HEK293 (cell line): ENCODE measurements around the gene JCAD.

Source experiments
- BCL11B ChIP-seq: fragments of 450-650 bp; formaldehyde crosslinking; IDR thresholded peaks from 2 replicates; pipeline ENCODE4 v1.5.1; 2016; ENCODE audit warnings: low read depth, missing biosample characterization, missing genetic modification characterization
- GLIS1 ChIP-seq: fragments of 450-650 bp; formaldehyde crosslinking; IDR thresholded peaks from 2 replicates; pipeline ENCODE4 v1.5.1; 2016; ENCODE audit warnings: missing biosample characterization, missing genetic modification characterization
- GLIS2 ChIP-seq: fragments of 450-650 bp; formaldehyde crosslinking; IDR thresholded peaks from 2 replicates; pipeline ENCODE4 v1.5.1; 2016; ENCODE audit warnings: missing biosample characterization, missing genetic modification characterization
- HIC1 ChIP-seq: fragments of 450-650 bp; formaldehyde crosslinking; IDR thresholded peaks from 2 replicates; pipeline ENCODE4 v1.5.1; 2016; ENCODE audit warnings: missing biosample characterization, missing genetic modification characterization
- HOXA7 ChIP-seq: sonication (generic); formaldehyde crosslinking; IDR thresholded peaks from 2 replicates; pipeline ENCODE4 v1.8.1; 2022; ENCODE audit warnings: missing genetic modification reagents, borderline replicate concordance
- KLF1 ChIP-seq: fragments of 450-650 bp; formaldehyde crosslinking; IDR thresholded peaks from 2 replicates; pipeline ENCODE4 v1.5.1; 2016; ENCODE audit warnings: missing biosample characterization, missing genetic modification characterization
- SP7 ChIP-seq: fragments of 450-650 bp; formaldehyde crosslinking; IDR thresholded peaks from 2 replicates; pipeline ENCODE4 v1.5.1; 2016; ENCODE audit warnings: missing biosample characterization, missing genetic modification characterization
- TCF7L2 ChIP-seq: IDR thresholded peaks from 2 replicates; pipeline ENCODE4 v1.6.1; 2011; ENCODE audit warnings: low read depth, mild to moderate bottlenecking, inconsistent platforms, low read length, moderate library complexity, borderline replicate concordance
- ZBTB10 ChIP-seq: fragments of 450-650 bp; formaldehyde crosslinking; IDR thresholded peaks from 2 replicates; pipeline ENCODE4 v1.5.1; 2016; ENCODE audit warnings: missing biosample characterization, missing genetic modification characterization
- ZBTB17 ChIP-seq: fragments of 450-650 bp; formaldehyde crosslinking; IDR thresholded peaks from 2 replicates; pipeline ENCODE4 v1.5.1; 2016; ENCODE audit warnings: missing biosample characterization, missing genetic modification characterization
- ZFP41 ChIP-seq: fragments of 450-650 bp; formaldehyde crosslinking; IDR thresholded peaks from 2 replicates; pipeline ENCODE4 v1.5.1; 2016; ENCODE audit warnings: missing biosample characterization, missing genetic modification characterization, borderline replicate concordance
- ZNF16 ChIP-seq: fragments of 450-650 bp; formaldehyde crosslinking; IDR thresholded peaks from 2 replicates; pipeline ENCODE4 v1.5.1; 2016; ENCODE audit warnings: low read depth, missing biosample characterization, missing genetic modification characterization
- ZNF214 ChIP-seq: fragments of 450-650 bp; formaldehyde crosslinking; IDR thresholded peaks from 2 replicates; pipeline ENCODE4 v1.5.1; 2017; ENCODE audit warnings: missing biosample characterization, mild to moderate bottlenecking, missing genetic modification characterization, borderline replicate concordance
- ZNF24 ChIP-seq: fragments of 450-650 bp; formaldehyde crosslinking; IDR thresholded peaks from 2 replicates; pipeline ENCODE4 v1.5.1; 2016; ENCODE audit warnings: missing biosample characterization, missing genetic modification characterization
- ZNF335 ChIP-seq: fragments of 450-650 bp; formaldehyde crosslinking; conservative IDR thresholded peaks from 2 replicates; pipeline ENCODE4 v1.5.1; 2016; ENCODE audit warnings: missing biosample characterization, missing genetic modification characterization
- ZNF423 ChIP-seq: fragments of 450-650 bp; formaldehyde crosslinking; IDR thresholded peaks from 2 replicates; pipeline ENCODE4 v1.5.1; 2016; ENCODE audit warnings: missing biosample characterization, missing genetic modification characterization
- ZNF426 ChIP-seq: fragments of 450-650 bp; formaldehyde crosslinking; IDR thresholded peaks from 2 replicates; pipeline ENCODE4 v1.5.1; 2017; ENCODE audit warnings: missing biosample characterization, missing genetic modification characterization, mild to moderate bottlenecking, inconsistent platforms, moderate library complexity
- ZNF530 ChIP-seq: fragments of 450-650 bp; formaldehyde crosslinking; IDR thresholded peaks from 2 replicates; pipeline ENCODE4 v1.5.1; 2016; ENCODE audit warnings: low read depth, missing biosample characterization, missing genetic modification characterization
- ZNF654 ChIP-seq: fragments of 450-650 bp; formaldehyde crosslinking; IDR thresholded peaks from 2 replicates; pipeline ENCODE4 v1.5.1; 2016; ENCODE audit warnings: low read depth, missing biosample characterization, missing genetic modification characterization
- ZNF776 ChIP-seq: fragments of 450-650 bp; formaldehyde crosslinking; IDR thresholded peaks from 2 replicates; pipeline ENCODE4 v1.5.0; 2017; ENCODE audit warnings: missing biosample characterization, missing genetic modification characterization, borderline replicate concordance
- ZNF785 ChIP-seq: fragments of 450-650 bp; formaldehyde crosslinking; IDR thresholded peaks from 2 replicates; pipeline ENCODE4 v1.5.1; 2016; ENCODE audit warnings: missing biosample characterization, missing genetic modification characterization
- TF ChIP-seq, protein P1 (sequence below): fragments of 450-650 bp; formaldehyde crosslinking; IDR thresholded peaks from 2 replicates; pipeline ENCODE4 v1.5.1; 2016; ENCODE audit warnings: missing biosample characterization, missing genetic modification characterization, low read depth
- TF ChIP-seq, protein P2 (sequence below): fragments of 450-650 bp; formaldehyde crosslinking; conservative IDR thresholded peaks from 2 replicates; pipeline ENCODE4 v1.5.1; 2016; ENCODE audit warnings: low read depth, missing biosample characterization, missing genetic modification characterization
- TF ChIP-seq, protein P3 (sequence below): fragments of 450-650 bp; formaldehyde crosslinking; IDR thresholded peaks from 2 replicates; pipeline ENCODE4 v1.5.1; 2016; ENCODE audit warnings: missing biosample characterization, missing genetic modification characterization
- TF ChIP-seq, protein P4 (sequence below): fragments of 450-650 bp; formaldehyde crosslinking; IDR thresholded peaks from 2 replicates; pipeline ENCODE4 v1.5.1; 2017; ENCODE audit warnings: missing biosample characterization, missing genetic modification characterization

The JCAD gene

GRCh38 chr10:30058570-30059132 is 735 bp downstream of the JCAD start (continued):
- TF ChIP-seq, protein P1, sequence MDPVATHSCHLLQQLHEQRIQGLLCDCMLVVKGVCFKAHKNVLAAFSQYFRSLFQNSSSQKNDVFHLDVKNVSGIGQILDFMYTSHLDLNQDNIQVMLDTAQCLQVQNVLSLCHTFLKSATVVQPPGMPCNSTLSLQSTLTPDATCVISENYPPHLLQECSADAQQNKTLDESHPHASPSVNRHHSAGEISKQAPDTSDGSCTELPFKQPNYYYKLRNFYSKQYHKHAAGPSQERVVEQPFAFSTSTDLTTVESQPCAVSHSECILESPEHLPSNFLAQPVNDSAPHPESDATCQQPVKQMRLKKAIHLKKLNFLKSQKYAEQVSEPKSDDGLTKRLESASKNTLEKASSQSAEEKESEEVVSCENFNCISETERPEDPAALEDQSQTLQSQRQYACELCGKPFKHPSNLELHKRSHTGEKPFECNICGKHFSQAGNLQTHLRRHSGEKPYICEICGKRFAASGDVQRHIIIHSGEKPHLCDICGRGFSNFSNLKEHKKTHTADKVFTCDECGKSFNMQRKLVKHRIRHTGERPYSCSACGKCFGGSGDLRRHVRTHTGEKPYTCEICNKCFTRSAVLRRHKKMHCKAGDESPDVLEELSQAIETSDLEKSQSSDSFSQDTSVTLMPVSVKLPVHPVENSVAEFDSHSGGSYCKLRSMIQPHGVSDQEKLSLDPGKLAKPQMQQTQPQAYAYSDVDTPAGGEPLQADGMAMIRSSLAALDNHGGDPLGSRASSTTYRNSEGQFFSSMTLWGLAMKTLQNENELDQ (tag by site-specific recombination) = no peak
- TF ChIP-seq HIC1 (tag by site-specific recombination) (0 out of 2 replicates have a peak, but pooled peaks have one; percentile 21), GLIS2 (peak; percentile 63; the same call in 1 of the 2 replicates), ZNF785 (no peak), ZNF214 (tag by site-specific recombination) (no peak), TCF7L2 (no peak), ZBTB17 (tag by site-specific recombination) (no peak), SP7 (peak; percentile 28), ZNF423 (tag by site-specific recombination) (peak; percentile 42; the same call in 1 of the 2 replicates), ZNF335 (tag by site-specific recombination) (peak; percentile 47; the same call in 1 of the 2 replicates), ZNF24 (no peak), GLIS1 (tag by site-specific recombination) (peak; percentile 80), ZNF654 (no peak), KLF1 (tag by site-specific recombination) (peak; percentile 42; the same call in 1 of the 2 replicates), ZFP41 (tag by site-specific recombination) (no peak), ZNF426 (no peak), HOXA7 (CRISPR knock-in tag) (no peak), ZBTB10 (no peak; the same call in 1 of the 2 replicates), ZNF776 (no peak), ZNF530 (tag by site-specific recombination) (no peak), ZNF16 (no peak), BCL11B (tag by site-specific recombination) (0 out of 2 replicates have a peak, but pooled peaks have one; percentile 40)
- TF ChIP-seq, protein P2, sequence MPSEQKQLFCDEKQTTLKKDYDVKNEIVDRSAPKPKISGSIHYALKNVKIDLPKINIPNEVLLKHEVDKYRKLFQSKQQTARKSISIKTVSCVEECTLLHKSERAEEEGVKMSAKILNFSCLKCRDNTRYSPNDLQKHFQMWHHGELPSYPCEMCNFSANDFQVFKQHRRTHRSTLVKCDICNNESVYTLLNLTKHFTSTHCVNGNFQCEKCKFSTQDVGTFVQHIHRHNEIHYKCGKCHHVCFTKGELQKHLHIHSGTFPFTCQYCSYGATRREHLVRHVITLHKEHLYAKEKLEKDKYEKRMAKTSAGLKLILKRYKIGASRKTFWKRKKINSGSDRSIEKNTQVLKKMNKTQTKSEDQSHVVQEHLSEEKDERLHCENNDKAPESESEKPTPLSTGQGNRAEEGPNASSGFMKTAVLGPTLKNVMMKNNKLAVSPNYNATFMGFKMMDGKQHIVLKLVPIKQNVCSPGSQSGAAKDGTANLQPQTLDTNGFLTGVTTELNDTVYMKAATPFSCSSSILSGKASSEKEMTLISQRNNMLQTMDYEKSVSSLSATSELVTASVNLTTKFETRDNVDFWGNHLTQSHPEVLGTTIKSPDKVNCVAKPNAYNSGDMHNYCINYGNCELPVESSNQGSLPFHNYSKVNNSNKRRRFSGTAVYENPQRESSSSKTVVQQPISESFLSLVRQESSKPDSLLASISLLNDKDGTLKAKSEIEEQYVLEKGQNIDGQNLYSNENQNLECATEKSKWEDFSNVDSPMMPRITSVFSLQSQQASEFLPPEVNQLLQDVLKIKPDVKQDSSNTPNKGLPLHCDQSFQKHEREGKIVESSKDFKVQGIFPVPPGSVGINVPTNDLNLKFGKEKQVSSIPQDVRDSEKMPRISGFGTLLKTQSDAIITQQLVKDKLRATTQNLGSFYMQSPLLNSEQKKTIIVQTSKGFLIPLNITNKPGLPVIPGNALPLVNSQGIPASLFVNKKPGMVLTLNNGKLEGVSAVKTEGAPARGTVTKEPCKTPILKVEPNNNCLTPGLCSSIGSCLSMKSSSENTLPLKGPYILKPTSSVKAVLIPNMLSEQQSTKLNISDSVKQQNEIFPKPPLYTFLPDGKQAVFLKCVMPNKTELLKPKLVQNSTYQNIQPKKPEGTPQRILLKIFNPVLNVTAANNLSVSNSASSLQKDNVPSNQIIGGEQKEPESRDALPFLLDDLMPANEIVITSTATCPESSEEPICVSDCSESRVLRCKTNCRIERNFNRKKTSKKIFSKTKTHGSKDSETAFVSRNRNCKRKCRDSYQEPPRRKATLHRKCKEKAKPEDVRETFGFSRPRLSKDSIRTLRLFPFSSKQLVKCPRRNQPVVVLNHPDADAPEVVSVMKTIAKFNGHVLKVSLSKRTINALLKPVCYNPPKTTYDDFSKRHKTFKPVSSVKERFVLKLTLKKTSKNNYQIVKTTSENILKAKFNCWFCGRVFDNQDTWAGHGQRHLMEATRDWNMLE = no peak
- TF ChIP-seq, protein P3, sequence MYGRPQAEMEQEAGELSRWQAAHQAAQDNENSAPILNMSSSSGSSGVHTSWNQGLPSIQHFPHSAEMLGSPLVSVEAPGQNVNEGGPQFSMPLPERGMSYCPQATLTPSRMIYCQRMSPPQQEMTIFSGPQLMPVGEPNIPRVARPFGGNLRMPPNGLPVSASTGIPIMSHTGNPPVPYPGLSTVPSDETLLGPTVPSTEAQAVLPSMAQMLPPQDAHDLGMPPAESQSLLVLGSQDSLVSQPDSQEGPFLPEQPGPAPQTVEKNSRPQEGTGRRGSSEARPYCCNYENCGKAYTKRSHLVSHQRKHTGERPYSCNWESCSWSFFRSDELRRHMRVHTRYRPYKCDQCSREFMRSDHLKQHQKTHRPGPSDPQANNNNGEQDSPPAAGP (tag by site-specific recombination) = 0 out of 2 replicates have a peak, but pooled peaks have one; percentile 30
- TF ChIP-seq, protein P4, sequence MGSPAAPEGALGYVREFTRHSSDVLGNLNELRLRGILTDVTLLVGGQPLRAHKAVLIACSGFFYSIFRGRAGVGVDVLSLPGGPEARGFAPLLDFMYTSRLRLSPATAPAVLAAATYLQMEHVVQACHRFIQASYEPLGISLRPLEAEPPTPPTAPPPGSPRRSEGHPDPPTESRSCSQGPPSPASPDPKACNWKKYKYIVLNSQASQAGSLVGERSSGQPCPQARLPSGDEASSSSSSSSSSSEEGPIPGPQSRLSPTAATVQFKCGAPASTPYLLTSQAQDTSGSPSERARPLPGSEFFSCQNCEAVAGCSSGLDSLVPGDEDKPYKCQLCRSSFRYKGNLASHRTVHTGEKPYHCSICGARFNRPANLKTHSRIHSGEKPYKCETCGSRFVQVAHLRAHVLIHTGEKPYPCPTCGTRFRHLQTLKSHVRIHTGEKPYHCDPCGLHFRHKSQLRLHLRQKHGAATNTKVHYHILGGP (tag by site-specific recombination) = no peak
